HCT116 (cell line): ENCODE measurements around the gene BCAP31. TPM values are rescaled to one million over a fixed set of nuclear protein-coding genes. Genes with fewer than 3 reads are reported as not detected.
"Not testable (repeated sequence)": the region's sequence is repeated elsewhere in the genome, so short reads cannot be mapped to it uniquely, and the experiment has no call there.

Source experiments
- ATAC-seq: fragments of 200-7000 bp; cut with Tn5 transposase; 2 replicates; pipeline ENCODE4 v1.9.1; 2020; ENCODE audit warnings: mild to moderate bottlenecking, moderate library complexity
- BruUV-seq: library from RNA; stranded (reverse); fragments of 400-500 nt; replicated peaks from 2 replicates; lab custom pipeline; 2021; lab: Mats Ljungman, UMichigan
- CTCF ChIA-PET: fragments of 300-600 bp; sonication (Branson Sonifier 250); formaldehyde crosslinking; loops from one replicate; lab custom pipeline; 2021; ENCODE audit warnings: antibody characterized with exemption; lab: Charles Lee
- POLR2A ChIA-PET: fragments of 300-600, 350-600 bp; sonication (Branson Sonifier 250); formaldehyde crosslinking; loops from one replicate; lab custom pipeline; 2021; ENCODE audit warnings: antibody characterized with exemption; lab: Charles Lee
- RAD21 ChIA-PET, 2 experiments: fragments of 300-600 bp; sonication (Branson Sonifier 250); formaldehyde crosslinking; loops; one replicate each; lab custom pipeline; 2023; ENCODE audit warnings: low total read pairs in 2 of 2; ENCODE audit not compliant: uncharacterized antibody in 2 of 2, unreplicated experiment in 2 of 2, low non-redundant PET in 1 of 2; lab: Charles Lee
- DNase-seq: peaks from one replicate; pipeline ENCODE4 v3.0.0-alpha.2; 2010; ENCODE audit warnings: low read depth, low spot score
- H2AFZ ChIP-seq: fragments of 200-600 bp; shearing (Covaris generic), sonication (generic); 2 replicates; pipeline ENCODE4 v1.6.1; 2017; ENCODE audit warnings: low read depth, mixed run types, mixed read lengths, antibody characterized with exemption, low read length; ENCODE audit not compliant: poor library complexity, severe bottlenecking
- H3K27ac ChIP-seq: 2 replicates; pipeline ENCODE4 v1.5.1; 2012; ENCODE audit warnings: low read depth, low read length
- H3K27me3 ChIP-seq: fragments of 200-600 bp; sonication (generic); 2 replicates; pipeline ENCODE4 v1.6.1; 2016; ENCODE audit warnings: mixed run types, low read length, mixed read lengths; ENCODE audit not compliant: insufficient read depth
- H3K36me3 ChIP-seq, 2 experiments: fragments of 200-500 bp in 1 of 2; fragments of 200-600 bp in 1 of 2; sonication (Bioruptor generic) in 1 of 2; sonication (generic) in 1 of 2; 2 replicates each; pipeline versions ENCODE4 v1.5.1 to v1.6.1; 2014 to 2016; ENCODE audit warnings: low read length in 2 of 2, inconsistent platforms in 1 of 2, mixed read lengths in 1 of 2, mixed run types in 1 of 2; ENCODE audit not compliant: insufficient read depth in 2 of 2, control insufficient read depth in 1 of 2
- H3K4me1 ChIP-seq, 2 experiments: fragments of 200-600 bp in 1 of 2; sonication (generic) in 1 of 2; 2 replicates each; pipeline versions ENCODE4 v1.5.1 to v1.6.1; 2012 to 2017; ENCODE audit warnings: low read length in 2 of 2, inconsistent platforms in 1 of 2, mild to moderate bottlenecking in 1 of 2, mixed read lengths in 1 of 2, mixed run types in 1 of 2, moderate library complexity in 1 of 2; ENCODE audit not compliant: insufficient read depth in 2 of 2, control insufficient read depth in 1 of 2
- H3K4me2 ChIP-seq: fragments of 200-600 bp; sonication (generic); 2 replicates; pipeline ENCODE4 v1.6.1; 2017; ENCODE audit warnings: mixed run types, low read length, mixed read lengths
- H3K4me3 ChIP-seq, 2 experiments: fragments of 200-600 bp in 1 of 2; sonication (generic) in 1 of 2; replicated peaks in 1 of 2; 2 replicates each; pipeline ENCODE4 v1.5.1; 2011 to 2016; ENCODE audit warnings: low read length in 2 of 2, control low read depth in 1 of 2, low read depth in 1 of 2, mild to moderate bottlenecking in 1 of 2, mixed read lengths in 1 of 2, mixed run types in 1 of 2
- H3K79me2 ChIP-seq: fragments of 200-600 bp; sonication (generic); 2 replicates; pipeline ENCODE4 v1.6.1; 2017; ENCODE audit warnings: mild to moderate bottlenecking, mixed run types, low read length, moderate library complexity, mixed read lengths; ENCODE audit not compliant: insufficient read depth
- H3K9ac ChIP-seq: fragments of 200-600 bp; sonication (generic); 2 replicates; pipeline ENCODE4 v1.6.1; 2016; ENCODE audit warnings: low read length, mixed read lengths
- H3K9me2 ChIP-seq: fragments of 200-600 bp; sonication (generic), shearing (Covaris generic); 2 replicates; pipeline ENCODE4 v1.6.1; 2017; ENCODE audit warnings: mixed run types, mild to moderate bottlenecking, moderate library complexity; ENCODE audit not compliant: insufficient read depth
- H3K9me3 ChIP-seq, 2 experiments: fragments of 200-500 bp in 1 of 2; fragments of 200-600 bp in 1 of 2; sonication (Bioruptor generic) in 1 of 2; sonication (generic) in 1 of 2; 2 replicates each; pipeline ENCODE4 v1.6.1; 2014 to 2017; ENCODE audit warnings: low read length in 2 of 2, mixed read lengths in 2 of 2, inconsistent platforms in 1 of 2, low read depth in 1 of 2, mild to moderate bottlenecking in 1 of 2, mixed run types in 1 of 2, moderate library complexity in 1 of 2; ENCODE audit not compliant: control insufficient read depth in 1 of 2, insufficient read depth in 1 of 2
- H4K20me1 ChIP-seq: fragments of 200-600 bp; sonication (generic), shearing (Covaris generic); 2 replicates; pipeline ENCODE4 v1.6.1; 2017; ENCODE audit warnings: mixed run types, mild to moderate bottlenecking, moderate library complexity; ENCODE audit not compliant: insufficient read depth
- CBX3 ChIP-seq: IDR thresholded peaks from 2 replicates; pipeline ENCODE4 v1.6.1; 2012; ENCODE audit warnings: low read depth
- ELF1 ChIP-seq: IDR thresholded peaks from 2 replicates; pipeline ENCODE4 v1.6.1; 2012; ENCODE audit warnings: low read depth, borderline replicate concordance
- EZH2 ChIP-seq: fragments of 200-600 bp; sonication (generic); IDR thresholded peaks from 2 replicates; pipeline ENCODE4 v1.6.1; 2017; ENCODE audit warnings: antibody characterized with exemption, mixed run types
- EZH2phosphoT487 ChIP-seq: fragments of 200-600 bp; IDR thresholded peaks from 2 replicates; pipeline ENCODE4 v1.6.1; 2018; ENCODE audit warnings: antibody characterized with exemption, borderline replicate concordance
- FOSL1 ChIP-seq: IDR thresholded peaks from 2 replicates; pipeline ENCODE4 v1.6.1; 2012; ENCODE audit warnings: low read depth
- POLR2AphosphoS5 ChIP-seq: IDR thresholded peaks from 2 replicates; pipeline ENCODE4 v1.6.1; 2011; ENCODE audit warnings: mild to moderate bottlenecking, low read depth, low read length, moderate library complexity
- RAD21 ChIP-seq: IDR thresholded peaks from 2 replicates; pipeline ENCODE4 v1.6.1; 2012; ENCODE audit warnings: low read depth, mild to moderate bottlenecking
- SIN3A ChIP-seq: IDR thresholded peaks from 2 replicates; pipeline ENCODE4 v1.6.1; 2012; ENCODE audit warnings: low read depth
- TCF7L2 ChIP-seq: IDR thresholded peaks from 2 replicates; pipeline ENCODE4 v1.7.0; 2011; ENCODE audit warnings: borderline replicate concordance, inconsistent platforms; ENCODE audit not compliant: insufficient read depth, insufficient read length; ENCODE audit errors: extremely low read depth
- ZNF274 ChIP-seq: fragments of 200-500 bp; sonication (Bioruptor generic); IDR thresholded peaks from 2 replicates; pipeline ENCODE4 v1.6.1; 2014; ENCODE audit warnings: mild to moderate bottlenecking, low read depth, low read length, inconsistent platforms
- intact Hi-C: fragments of 100-400 bp; cut with micrococcal nuclease; formaldehyde crosslinking; loops from 2 replicates; pipeline ENCODE4 v1.10.0; 2022
- total RNA-seq: library from RNA; stranded (reverse); gene quantifications from one replicate; pipeline ENCODE4 v1.2.1, GENCODE V29; 2021; ENCODE audit not compliant: unreplicated experiment
- TF ChIP-seq, protein P1 (sequence below), 3 experiments: fragments of 200-600 bp in 1 of 3; sonication (generic) in 1 of 3; IDR thresholded peaks in 2 of 3; conservative IDR thresholded peaks in 1 of 3; 2 replicates each; pipeline ENCODE4 v1.5.1; 2012 to 2017; ENCODE audit warnings: low read depth in 2 of 3, low read length in 2 of 3, antibody characterized with exemption in 1 of 3, borderline replicate concordance in 1 of 3, control low read depth in 1 of 3, mild to moderate bottlenecking in 1 of 3, mixed read lengths in 1 of 3, mixed run types in 1 of 3, moderate library complexity in 1 of 3; ENCODE audit not compliant: insufficient read depth in 1 of 3
- TF ChIP-seq, protein P2 (sequence below): IDR thresholded peaks from 2 replicates; pipeline ENCODE4 v1.6.1; 2011; ENCODE audit warnings: mild to moderate bottlenecking, low read length, moderate library complexity; ENCODE audit not compliant: insufficient replicate concordance; ENCODE audit errors: extremely low read depth

BCAP31 gene
- total RNA-seq, 1 experiment from 2014 or later: 185 TPM

DNA sequence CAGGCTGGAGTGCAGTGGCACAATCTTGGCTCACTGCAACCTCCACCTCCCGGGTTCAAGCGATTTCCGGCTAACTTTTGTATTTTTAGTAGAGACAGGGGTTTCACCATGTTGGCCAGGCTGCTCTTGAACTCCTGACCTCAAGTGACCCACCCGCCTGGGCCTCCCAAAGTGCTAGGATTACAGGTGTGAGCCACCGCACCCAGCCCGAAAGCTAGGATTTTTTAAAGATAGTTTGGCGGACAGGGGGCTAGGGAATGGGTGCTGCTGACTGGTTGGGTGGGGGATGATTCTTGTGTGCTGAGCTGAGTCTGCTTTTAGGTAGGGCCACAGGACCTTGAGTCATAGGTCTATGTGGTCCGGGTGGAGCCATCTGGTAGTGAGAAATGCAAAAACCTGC, 40.7 kb downstream of the BCAP31 start:
- H3K4me3 ChIP-seq, RAD21 ChIA-PET, H3K9me3 ChIP-seq, ATAC-seq, POLR2A ChIA-PET, H3K27me3 ChIP-seq, intact Hi-C loops, H3K36me3 ChIP-seq, DNase-seq, H3K4me2 ChIP-seq, H3K9ac ChIP-seq, H3K79me2 ChIP-seq, H3K9me2 ChIP-seq, H3K27ac ChIP-seq, CTCF ChIA-PET, H2AFZ ChIP-seq, BruUV-seq, H4K20me1 ChIP-seq: not testable (repeated sequence)
- peaks cover 0 to 14% of the 10 kb centered on the region in 2 experiments; a peak in 2 of 4 replicates for H3K4me1 ChIP-seq

DNA sequence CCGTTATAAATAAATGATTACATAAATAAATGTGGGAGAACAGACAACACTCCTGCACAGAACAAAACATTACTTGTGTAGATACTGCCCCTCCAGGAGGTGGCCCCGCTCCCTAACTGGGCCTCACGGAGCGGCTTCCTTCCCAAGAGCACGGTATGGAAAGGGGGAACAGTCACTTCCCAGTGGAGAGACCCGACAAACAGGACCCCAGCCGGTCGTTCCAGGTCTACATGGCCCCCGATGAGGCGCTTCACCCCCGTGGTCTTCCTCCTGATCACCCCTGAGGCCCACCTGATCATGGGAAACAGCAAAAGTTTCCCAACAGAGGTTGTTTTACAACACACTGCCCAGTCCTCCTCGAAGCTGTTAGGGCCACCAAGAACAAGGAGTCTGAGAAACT, 43.0 kb downstream of the BCAP31 start:
- no peaks in the 10 kb centered on the region for H3K9me2 ChIP-seq
- intact Hi-C loops: no loop called here
- DNase-seq: no peak
- no peaks in the 10 kb centered on the region for H4K20me1 ChIP-seq
- no peak overlapping the region for H3K4me2 ChIP-seq
- POLR2A ChIA-PET: no interaction called here
- H3K36me3 ChIP-seq: no peaks in the 10 kb centered on the region
- peaks cover 0 to 2% of the 10 kb centered on the region in 2 experiments; a peak in 1 of 4 replicates for H3K4me1 ChIP-seq
- no TSS peak for BruUV-seq
- no peak overlapping the region for H3K27ac ChIP-seq
- no peaks in the 10 kb centered on the region for H3K79me2 ChIP-seq
- CTCF ChIA-PET: no interaction called here
- TF ChIP-seq TCF7L2 (no peak), RAD21 (no peak), FOSL1 (no peak), EZH2 (no peak), ELF1 (no peak), POLR2AphosphoS5 (no peak), CBX3 (no peak), ZNF274 (no peak), SIN3A (no peak), EZH2phosphoT487 (no peak)
- TF ChIP-seq, protein P1, sequence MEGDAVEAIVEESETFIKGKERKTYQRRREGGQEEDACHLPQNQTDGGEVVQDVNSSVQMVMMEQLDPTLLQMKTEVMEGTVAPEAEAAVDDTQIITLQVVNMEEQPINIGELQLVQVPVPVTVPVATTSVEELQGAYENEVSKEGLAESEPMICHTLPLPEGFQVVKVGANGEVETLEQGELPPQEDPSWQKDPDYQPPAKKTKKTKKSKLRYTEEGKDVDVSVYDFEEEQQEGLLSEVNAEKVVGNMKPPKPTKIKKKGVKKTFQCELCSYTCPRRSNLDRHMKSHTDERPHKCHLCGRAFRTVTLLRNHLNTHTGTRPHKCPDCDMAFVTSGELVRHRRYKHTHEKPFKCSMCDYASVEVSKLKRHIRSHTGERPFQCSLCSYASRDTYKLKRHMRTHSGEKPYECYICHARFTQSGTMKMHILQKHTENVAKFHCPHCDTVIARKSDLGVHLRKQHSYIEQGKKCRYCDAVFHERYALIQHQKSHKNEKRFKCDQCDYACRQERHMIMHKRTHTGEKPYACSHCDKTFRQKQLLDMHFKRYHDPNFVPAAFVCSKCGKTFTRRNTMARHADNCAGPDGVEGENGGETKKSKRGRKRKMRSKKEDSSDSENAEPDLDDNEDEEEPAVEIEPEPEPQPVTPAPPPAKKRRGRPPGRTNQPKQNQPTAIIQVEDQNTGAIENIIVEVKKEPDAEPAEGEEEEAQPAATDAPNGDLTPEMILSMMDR (IDR thresholded peaks at IDR 0.05 in 2 of 3, conservative IDR thresholded peaks at IDR 0.05 in 1 of 3; ENCODE audit: borderline replicate concordance in 1 of 3, insufficient read depth in 1 of 3, low read depth in 2 of 3, low read length in 2 of 3): no peak
- TF ChIP-seq, protein P2, sequence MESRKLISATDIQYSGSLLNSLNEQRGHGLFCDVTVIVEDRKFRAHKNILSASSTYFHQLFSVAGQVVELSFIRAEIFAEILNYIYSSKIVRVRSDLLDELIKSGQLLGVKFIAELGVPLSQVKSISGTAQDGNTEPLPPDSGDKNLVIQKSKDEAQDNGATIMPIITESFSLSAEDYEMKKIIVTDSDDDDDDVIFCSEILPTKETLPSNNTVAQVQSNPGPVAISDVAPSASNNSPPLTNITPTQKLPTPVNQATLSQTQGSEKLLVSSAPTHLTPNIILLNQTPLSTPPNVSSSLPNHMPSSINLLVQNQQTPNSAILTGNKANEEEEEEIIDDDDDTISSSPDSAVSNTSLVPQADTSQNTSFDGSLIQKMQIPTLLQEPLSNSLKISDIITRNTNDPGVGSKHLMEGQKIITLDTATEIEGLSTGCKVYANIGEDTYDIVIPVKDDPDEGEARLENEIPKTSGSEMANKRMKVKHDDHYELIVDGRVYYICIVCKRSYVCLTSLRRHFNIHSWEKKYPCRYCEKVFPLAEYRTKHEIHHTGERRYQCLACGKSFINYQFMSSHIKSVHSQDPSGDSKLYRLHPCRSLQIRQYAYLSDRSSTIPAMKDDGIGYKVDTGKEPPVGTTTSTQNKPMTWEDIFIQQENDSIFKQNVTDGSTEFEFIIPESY: no peak
- TF ChIP-seq, all 23 proteins: peak for 0
- no peaks in the 10 kb centered on the region for H3K9me3 ChIP-seq
- RAD21 ChIA-PET: no interaction called here
- no peak overlapping the region for H3K4me3 ChIP-seq
- no peak for ATAC-seq
- H3K9ac ChIP-seq: no peak overlapping the region
- H2AFZ ChIP-seq: no peak overlapping the region
- H3K27me3 ChIP-seq: no peaks in the 10 kb centered on the region
